Fibroblast of skin of back (primary cell): ENCODE data around the gene ZBTB9.

Experiments
- DNase-seq: peaks from one replicate; pipeline ENCODE4 v3.0.0-alpha.2; 2013

Gene ZBTB9

DNA sequence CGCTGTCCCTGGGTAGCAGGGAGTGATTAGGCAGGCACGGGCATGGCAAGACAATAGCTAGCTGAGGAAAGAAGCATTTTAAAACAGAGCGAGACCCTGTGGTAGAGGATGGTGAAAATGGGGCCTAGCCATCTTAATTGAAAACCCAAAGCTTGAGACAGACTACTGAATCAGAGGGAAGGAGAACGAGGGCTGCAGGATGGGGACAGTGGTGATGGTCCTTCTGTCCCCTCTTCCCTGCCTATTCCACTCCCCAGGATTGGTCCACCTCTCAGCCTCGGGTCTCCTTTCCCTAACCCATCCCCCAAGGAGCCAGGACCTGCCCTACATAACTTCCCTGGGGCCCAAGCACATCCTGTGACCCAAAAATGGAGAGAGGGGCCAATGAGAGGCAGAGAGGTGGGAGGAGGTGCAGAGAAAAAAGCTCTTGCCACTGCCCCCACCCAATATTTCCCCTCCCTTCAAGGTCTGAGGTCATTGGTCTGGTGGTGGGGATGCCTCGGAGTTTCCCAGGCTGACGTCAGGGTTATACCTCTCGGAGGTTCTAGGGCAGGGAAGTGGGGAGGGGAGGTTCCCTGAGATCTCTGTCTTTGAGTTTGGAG, 35.6 kb upstream of the ZBTB9 start:
- no peak for DNase-seq

- DNase-seq: peak; percentile 68
Measured at GRCh38 chr6:33419580-33420490, 34.5 kb upstream of the ZBTB9 start, which contains the start of gene SYNGAP1. TSS of gene SYNGAP1 (plus strand) at chr6:33420065. CDS start at chr6:33420265, 200 bp downstream.

DNA sequence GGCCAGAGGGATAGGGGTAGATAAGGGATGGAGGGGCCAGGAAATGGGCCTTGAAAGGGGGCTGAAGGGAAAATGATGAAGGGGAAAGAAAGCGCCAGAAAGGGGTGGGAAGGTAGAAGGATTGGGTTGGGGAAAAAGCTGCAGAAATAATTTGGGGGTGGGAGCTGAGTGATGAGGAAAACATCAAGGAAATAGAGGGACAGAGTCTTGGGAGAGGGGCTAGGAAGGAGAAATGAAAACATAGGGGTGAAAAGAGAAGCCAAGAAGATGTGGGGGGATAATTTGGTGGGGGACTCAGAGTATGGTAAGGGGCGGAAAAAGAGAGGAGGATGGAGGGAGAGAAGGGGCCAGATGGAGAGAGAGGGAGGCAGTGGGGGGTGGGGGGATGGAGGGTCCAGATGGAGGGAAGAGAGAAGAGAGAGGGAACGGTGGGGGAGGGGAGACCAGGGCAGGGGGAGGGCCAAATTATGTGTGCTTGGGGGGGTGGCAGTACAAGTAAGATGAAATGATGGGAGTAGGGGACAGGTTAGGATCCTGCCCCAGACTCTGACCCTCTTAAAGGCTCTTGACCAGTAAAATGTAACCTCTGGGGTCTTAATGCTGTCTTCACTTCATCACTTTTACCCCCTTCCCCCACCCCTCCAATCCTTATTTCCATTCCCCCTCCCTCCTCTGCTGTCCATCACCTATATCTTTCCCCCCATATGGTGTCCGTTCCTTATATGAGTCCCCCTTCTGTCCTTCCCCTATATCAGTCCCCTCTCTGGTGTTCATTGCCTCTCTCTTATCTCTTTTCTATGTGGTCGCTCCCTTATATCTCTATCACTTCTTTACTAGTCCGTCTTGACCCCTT, 33.7 kb upstream of the ZBTB9 start:
- DNase-seq: no peak

DNA sequence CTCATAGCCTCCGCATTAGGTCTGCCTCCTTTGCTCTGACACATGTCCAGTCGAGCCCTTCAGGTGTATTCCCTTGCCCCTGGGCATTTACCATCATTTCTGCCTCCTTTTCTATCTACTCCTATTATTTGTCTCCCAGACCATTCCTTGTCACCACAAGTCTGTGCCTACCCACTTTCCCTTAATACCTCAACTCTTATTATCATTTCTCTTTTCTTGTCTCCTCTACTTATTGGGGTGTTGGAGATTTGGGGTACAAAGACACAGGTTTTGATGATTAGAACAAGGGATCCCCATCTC, 33.1 kb upstream of the ZBTB9 start:
- no peak for DNase-seq

- DNase-seq: no peak
Measured at GRCh38 chr6:33423777-33424176, 30.6 kb upstream of the ZBTB9 start.

DNA sequence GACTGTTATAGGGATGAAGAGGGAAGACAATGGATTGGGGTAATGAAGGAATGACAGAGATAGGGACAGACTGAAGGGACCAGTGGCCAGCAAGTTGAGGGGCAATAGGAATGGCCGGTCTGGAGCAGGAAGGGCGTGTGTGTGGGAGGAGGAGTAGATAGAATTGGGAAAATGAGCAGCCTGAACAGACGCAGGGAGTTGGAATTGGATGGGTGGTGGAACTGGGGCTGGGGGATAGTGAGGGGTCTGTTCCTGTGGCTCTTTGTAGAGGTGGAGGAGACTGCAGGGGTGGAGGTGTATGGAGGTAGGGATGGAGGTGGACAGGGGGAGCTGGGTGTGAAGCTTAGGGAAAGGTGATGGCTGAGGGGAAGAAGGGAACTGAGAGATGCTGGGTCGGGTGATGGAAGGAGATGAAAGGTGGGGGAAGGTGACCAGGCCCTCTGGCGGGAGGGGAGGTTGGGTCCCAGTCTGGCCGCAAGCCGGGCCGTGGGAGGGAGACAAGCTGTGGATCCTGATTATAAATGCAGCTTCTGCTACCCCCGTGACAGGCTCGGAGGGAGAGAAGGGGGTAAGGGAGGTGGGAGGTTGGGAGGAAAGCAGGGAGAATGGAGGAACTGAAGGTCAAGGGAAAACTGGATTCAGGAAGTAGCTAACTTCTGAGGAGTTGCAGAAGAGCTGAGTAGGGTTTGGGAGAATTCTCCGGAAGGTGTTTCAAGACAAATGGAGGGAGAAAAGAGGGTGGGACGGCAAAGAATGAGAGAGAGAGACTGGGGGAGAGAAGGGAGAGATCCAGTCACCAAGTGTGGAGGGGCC, 29.3 kb upstream of the ZBTB9 start:
- DNase-seq: no peak

DNA sequence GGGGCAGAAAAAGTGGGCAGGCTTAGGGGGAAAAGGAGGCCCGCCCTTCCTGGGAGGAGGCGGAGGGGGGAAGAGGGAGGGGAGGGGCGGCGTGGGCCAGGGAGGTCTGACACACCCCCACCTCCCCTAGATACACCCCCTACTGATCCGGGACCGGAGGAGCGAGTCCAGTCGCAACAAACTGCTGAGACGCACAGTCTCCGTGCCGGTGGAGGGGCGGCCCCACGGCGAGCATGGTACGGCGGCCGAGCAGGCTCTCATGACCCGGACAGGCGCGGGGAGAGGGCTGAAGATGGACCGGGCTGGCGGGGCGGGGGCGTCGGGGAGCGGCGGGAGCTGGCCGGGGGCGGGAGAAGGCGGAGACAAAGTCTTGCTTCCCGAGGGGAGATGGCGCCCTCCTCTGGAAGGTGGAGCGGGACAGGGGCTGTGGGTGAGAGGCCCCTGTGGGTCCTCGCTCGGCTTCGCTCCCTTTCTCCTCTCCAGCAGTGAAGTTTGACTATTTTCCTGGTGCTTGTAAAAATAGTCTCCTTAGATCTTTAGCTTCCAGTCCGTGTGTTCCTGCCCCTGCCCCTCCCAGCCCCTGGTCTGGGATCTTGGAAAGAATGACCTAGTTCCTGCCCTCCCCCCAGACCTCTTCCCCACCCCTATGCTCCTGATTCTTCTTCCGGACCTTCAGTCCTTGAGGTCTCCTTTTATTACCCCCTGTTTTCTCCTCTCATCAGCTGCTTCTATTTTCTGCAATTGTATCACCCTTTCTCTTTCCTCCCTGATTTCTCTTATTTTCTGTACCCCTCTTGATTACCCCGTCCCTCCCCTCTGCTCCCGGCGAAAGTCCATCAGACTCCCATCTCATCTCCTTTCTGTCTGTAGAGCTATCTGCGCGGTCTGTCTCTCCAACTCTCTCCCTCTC, 28.5 kb upstream of the ZBTB9 start:
- DNase-seq: peak; percentile 89

GRCh38 chr6:33426590-33427511, 27.5 kb upstream of the ZBTB9 start:
- DNase-seq: no peak

DNA sequence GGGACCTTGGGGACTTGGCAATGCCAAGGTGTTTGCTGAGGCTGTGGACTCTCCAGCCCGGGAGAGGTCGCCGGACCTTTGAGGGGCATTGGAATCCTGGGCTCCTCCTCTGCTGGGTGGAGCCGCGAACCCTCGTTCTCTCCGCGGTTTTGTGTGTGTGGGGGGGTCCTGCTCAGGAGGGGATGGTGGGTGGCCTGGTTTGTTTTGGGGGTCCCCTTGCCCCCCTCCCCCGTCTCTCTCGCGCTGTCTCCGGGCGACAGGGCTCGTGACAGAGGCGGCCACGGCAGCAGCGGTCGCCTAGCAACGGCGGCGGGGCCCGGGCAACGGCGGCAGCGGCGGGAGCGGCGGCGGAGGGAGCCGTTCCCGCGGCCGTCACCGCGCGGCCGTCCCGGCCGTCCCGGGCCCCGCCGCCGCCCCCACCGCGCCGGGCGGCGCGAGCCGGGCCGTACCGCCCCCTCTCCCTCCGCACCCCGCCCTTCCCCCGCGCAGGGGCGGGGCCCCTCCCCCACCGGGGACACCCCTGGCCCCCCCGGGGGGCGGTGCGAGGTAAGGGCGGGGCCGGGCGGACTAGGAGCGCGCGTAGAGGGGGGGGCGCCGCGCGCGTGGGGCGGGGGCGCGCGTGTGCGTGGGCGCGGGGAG, 26.7 kb upstream of the ZBTB9 start:
- DNase-seq: no peak

DNA sequence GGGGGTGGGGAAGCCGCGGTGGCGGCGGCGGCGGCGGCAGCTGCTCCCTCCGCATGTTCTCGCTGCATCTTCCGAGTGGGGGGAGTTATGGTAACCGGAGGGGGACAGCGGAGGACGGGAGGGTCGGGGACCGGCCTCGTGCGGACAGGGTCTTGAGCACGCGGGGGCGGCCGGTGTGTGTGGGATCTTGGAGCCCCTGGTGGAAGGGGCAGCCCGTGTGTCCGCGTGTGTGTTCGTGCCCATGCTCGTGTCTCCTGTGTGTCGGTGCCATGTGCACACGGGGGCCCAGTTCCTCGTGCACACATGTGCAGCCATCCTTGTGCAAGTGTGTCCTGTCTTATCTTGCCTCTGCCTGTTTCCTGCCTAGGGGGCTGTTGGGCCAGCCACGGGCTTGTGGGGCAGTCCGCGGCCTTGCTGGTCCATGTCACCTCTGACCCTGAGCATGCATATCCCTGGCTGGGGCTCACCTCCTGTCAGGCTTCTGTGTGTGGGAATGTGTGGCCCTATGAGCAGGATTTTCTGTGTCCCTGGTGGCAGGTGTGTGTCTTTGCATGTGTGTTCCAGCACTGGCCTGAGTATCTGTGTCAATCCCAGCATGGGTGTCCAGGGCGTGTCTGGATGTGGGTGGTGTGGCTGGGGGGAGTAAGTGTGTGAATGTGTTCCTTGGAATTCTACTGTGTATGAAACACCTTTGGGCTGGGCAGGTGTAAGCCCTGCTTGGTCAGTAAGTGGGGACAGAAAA, 26.0 kb upstream of the ZBTB9 start:
- DNase-seq: no peak

- DNase-seq: no peak
Measured at GRCh38 chr6:33428966-33429749, 25.2 kb upstream of the ZBTB9 start.

DNA sequence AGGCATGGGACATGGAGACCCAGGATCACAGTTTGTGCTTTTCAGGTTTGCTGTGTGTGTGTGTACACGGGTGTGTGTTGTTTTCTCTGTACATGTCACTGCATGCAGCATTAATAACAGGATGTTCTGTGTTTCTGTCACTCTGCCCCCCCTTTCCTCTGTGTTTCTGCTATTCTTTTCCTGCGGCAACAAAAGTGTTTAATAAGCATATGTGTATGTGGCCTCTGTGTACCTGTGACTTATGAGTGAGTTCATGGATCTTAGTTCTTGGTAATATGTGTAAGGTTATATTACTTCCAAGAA, 24.7 kb upstream of the ZBTB9 start:
- DNase-seq: no peak

GRCh38 chr6:33430334-33430733, 24.0 kb upstream of the ZBTB9 start:
- no peak for DNase-seq

DNA sequence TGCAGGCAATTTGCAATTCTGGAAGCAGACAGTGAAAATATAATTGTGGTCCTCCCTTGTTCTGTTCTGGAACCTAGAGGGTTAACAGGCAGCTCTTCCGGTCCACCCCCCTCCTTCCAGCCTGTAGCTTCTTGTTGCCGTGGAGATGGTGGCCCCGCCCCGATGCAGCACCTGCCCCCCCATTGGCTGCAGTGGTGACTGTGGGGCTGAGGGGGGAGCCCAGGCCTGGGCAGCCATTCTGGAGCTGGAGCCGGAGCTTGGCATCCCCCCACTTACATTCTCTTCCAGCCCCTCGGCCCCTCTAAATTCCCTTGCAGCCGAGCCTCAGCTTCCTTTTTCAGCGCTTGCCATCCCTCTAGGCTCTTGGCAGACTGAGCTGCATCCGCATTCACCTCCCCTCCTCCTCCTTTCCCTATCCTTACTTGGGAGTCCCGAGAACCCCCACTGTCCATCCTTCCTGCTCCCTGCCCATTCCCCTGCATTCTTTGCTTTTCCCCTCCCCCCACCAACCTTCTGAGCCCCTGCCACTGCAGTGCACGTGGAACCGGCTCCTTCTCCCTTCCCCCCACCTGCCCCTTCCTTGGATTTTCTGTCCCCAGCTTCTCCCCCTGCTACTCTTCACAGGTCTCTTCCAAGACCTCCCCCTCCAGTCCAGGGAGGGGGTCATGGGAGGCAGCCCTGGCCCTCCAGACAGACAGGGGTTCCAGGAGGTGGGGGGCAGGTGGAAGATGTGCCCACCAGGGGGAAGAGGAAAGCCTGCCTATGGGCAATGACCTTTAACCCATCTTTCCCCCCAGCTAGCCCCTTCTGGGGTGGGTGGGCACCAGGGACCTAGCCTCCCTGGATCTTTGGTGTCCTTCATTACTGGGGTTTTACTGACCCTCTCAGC, 23.1 kb upstream of the ZBTB9 start:
- DNase-seq: peak; percentile 68

DNA sequence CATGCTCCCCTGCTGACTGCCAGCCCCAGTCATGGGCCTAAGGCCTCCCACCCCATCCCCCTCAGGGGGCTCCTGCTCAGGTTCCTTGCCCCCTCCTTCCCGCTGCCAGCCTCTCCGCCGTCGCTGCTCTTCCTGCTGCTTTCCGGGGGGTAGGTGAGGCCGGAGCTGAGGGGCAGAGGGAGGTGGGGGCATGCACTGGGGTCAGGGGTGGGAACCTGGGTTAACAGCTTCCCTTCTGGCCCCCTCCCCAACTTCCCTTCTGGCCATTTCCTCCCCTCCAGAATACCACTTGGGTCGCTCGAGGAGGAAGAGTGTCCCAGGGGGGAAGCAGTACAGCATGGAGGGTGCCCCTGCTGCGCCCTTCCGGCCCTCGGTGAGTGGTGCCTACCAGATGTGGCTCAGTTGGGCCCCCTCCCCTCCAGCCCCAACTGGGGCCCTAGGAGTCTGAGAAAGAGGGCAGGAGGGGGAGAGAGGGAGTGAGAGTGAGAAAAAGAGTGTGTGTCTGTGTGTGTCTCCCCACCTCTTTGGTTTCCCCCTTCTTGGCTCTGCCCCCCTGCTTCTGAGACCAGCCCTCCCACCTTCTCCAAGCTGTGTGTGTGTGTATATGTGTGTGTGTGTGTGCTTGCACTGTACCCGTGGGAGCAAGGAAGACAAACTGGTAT, 22.4 kb upstream of the ZBTB9 start:
- no peak for DNase-seq

DNA sequence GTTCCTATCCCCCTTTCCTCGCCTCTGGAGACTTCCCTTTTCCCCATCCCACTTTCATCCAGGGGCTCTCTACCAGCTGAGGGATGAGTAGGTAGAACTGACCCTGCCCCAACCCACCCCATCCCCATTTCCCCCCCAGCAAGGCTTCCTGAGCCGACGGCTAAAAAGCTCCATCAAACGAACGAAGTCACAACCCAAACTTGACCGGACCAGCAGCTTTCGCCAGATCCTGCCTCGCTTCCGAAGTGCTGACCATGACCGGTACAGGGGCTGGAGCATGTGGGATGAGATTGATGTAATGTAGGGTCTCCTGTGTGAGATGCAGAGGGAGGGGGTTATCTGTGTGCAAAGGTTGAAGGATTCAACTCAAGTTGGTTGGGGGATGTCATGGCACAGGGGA, 21.8 kb upstream of the ZBTB9 start:
- no peak for DNase-seq
